ENCODE measurements around the gene BRF1.

BRF1 gene

GRCh38 chr14:105256292-105256960 lies 44.4 kb downstream of the BRF1 start:
- Histone ChIP-seq H3K4me3 (ENCODE audit: low read length in 2 of 2) (no peak overlapping the region), H3K27ac (ENCODE audit: low read length) (no peak overlapping the region), H3K4me1 (ENCODE audit: control insufficient read depth, insufficient read depth, low read length) (no peaks in the 10 kb centered on the region), H3K9me3 (ENCODE audit: control insufficient read depth in 2 of 2, low read length in 2 of 2) (no peaks in the 10 kb centered on the region), H3K9ac (ENCODE audit: low read length in 2 of 2) (no peak overlapping the region), H3K27me3 (ENCODE audit: control insufficient read depth in 1 of 2, insufficient read depth in 2 of 2, low read length in 2 of 2) (no peaks in the 10 kb centered on the region), H3K36me3 (ENCODE audit: control insufficient read depth in 2 of 2, insufficient read depth in 2 of 2, low read length in 2 of 2) (peaks cover 10 to 18% of the 10 kb centered on the region in 2 donors)

- no peaks in the 10 kb centered on the region for H3K27me3 ChIP-seq (ENCODE audit: control insufficient read depth in 1 of 2, insufficient read depth in 2 of 2, low read length in 2 of 2)
- H3K4me1 ChIP-seq (ENCODE audit: control insufficient read depth, insufficient read depth, low read length) = peaks cover 4% of the 10 kb centered on the region
- peaks cover 17 to 27% of the 10 kb centered on the region in 2 donors for H3K36me3 ChIP-seq (ENCODE audit: control insufficient read depth in 2 of 2, insufficient read depth in 2 of 2, low read length in 2 of 2)
- no peaks in the 10 kb centered on the region for H3K9me3 ChIP-seq (ENCODE audit: control insufficient read depth in 2 of 2, low read length in 2 of 2)
- no peak overlapping the region for H3K9ac ChIP-seq (ENCODE audit: low read length in 2 of 2)
- H3K27ac ChIP-seq (ENCODE audit: low read length) = no peak overlapping the region
- no peak overlapping the region for H3K4me3 ChIP-seq (ENCODE audit: low read length in 2 of 2)
Observed at GRCh38 chr14:105255021-105255507, 45.7 kb downstream of the BRF1 start.

GRCh38 chr14:105253329-105253682 lies 47.5 kb downstream of the BRF1 start:
- Histone ChIP-seq H3K27me3 (ENCODE audit: control insufficient read depth in 1 of 2, insufficient read depth in 2 of 2, low read length in 2 of 2) (no peaks in the 10 kb centered on the region), H3K4me1 (ENCODE audit: control insufficient read depth, insufficient read depth, low read length) (peaks cover 15% of the 10 kb centered on the region), H3K36me3 (ENCODE audit: control insufficient read depth in 2 of 2, insufficient read depth in 2 of 2, low read length in 2 of 2) (peaks cover 16 to 28% of the 10 kb centered on the region in 2 donors), H3K9me3 (ENCODE audit: control insufficient read depth in 2 of 2, low read length in 2 of 2) (no peaks in the 10 kb centered on the region), H3K27ac (ENCODE audit: low read length) (no peak overlapping the region), H3K9ac (ENCODE audit: low read length in 2 of 2) (no peak overlapping the region), H3K4me3 (ENCODE audit: low read length in 2 of 2) (no peak overlapping the region)

DNA sequence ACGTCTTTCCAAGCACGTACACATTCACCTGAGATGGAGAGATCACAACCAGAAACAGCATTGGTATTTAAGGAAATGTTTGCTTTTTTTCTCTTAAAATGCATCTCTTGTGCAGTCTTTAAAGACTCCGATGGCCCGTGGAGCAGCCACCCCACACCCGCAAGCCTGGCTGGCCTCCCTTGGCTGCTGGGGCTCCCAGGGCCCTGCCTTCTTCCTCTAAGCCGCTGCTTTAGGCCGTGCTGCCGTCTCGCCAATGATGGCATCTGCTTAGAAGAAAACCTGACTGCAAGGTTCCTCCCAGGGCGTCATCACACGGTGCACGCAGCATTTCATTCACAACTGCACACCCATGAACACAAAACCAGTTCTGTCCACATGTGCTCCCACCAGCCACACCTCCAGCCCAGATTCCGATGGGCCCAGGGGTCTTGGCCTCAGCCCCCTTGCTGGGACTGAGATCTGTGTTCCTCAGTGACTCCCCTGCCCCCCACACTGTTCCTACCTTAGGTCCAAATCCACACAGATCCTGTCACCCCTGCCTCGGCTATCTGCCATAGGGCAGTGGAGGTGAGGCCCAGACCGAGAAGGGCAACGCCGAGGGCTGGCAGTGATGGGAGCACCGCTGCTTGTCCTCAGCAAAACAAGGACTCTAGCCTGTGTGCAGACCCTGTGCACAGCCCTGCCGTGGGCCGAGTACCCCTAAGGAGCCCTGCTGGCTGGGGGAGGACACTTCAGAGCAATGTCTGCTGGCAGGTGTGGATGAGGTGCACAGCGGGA lies 48.1 kb downstream of the BRF1 start:
- H3K4me1 ChIP-seq (ENCODE audit: control insufficient read depth, insufficient read depth, low read length) = peaks cover 20% of the 10 kb centered on the region
- no peak overlapping the region for H3K27ac ChIP-seq (ENCODE audit: low read length)
- H3K36me3 ChIP-seq (ENCODE audit: control insufficient read depth in 2 of 2, insufficient read depth in 2 of 2, low read length in 2 of 2) = peaks cover 16 to 28% of the 10 kb centered on the region in 2 donors

GRCh38 chr14:105251920-105252319 lies 48.9 kb downstream of the BRF1 start:
- H3K36me3 ChIP-seq (ENCODE audit: control insufficient read depth in 2 of 2, insufficient read depth in 2 of 2, low read length in 2 of 2) = peaks cover 16 to 28% of the 10 kb centered on the region in 2 donors
- H3K27me3 ChIP-seq (ENCODE audit: control insufficient read depth in 1 of 2, insufficient read depth in 2 of 2, low read length in 2 of 2) = no peaks in the 10 kb centered on the region
- no peak overlapping the region for H3K4me3 ChIP-seq (ENCODE audit: low read length in 2 of 2)
- H3K4me1 ChIP-seq (ENCODE audit: control insufficient read depth, insufficient read depth, low read length) = peaks cover 24% of the 10 kb centered on the region
- no peak overlapping the region for H3K9ac ChIP-seq (ENCODE audit: low read length in 2 of 2)
- no peaks in the 10 kb centered on the region for H3K9me3 ChIP-seq (ENCODE audit: control insufficient read depth in 2 of 2, low read length in 2 of 2)
- no peak overlapping the region for H3K27ac ChIP-seq (ENCODE audit: low read length)

More for the DNA sequence above, 48.1 kb downstream of the BRF1 start:
- Histone ChIP-seq H3K27me3 (ENCODE audit: control insufficient read depth in 1 of 2, insufficient read depth in 2 of 2, low read length in 2 of 2) (no peaks in the 10 kb centered on the region), H3K9ac (ENCODE audit: low read length in 2 of 2) (no peak overlapping the region), H3K4me3 (ENCODE audit: low read length in 2 of 2) (no peak overlapping the region), H3K9me3 (ENCODE audit: control insufficient read depth in 2 of 2, low read length in 2 of 2) (no peaks in the 10 kb centered on the region)

- Histone ChIP-seq H3K27me3 (ENCODE audit: control insufficient read depth in 1 of 2, insufficient read depth in 2 of 2, low read length in 2 of 2) (no peaks in the 10 kb centered on the region), H3K4me3 (ENCODE audit: low read length in 2 of 2) (no peak overlapping the region), H3K9ac (ENCODE audit: low read length in 2 of 2) (no peak overlapping the region), H3K27ac (ENCODE audit: low read length) (no peak overlapping the region), H3K4me1 (ENCODE audit: control insufficient read depth, insufficient read depth, low read length) (peaks cover 24% of the 10 kb centered on the region), H3K9me3 (ENCODE audit: control insufficient read depth in 2 of 2, low read length in 2 of 2) (no peaks in the 10 kb centered on the region), H3K36me3 (ENCODE audit: control insufficient read depth in 2 of 2, insufficient read depth in 2 of 2, low read length in 2 of 2) (peaks cover 14 to 26% of the 10 kb centered on the region in 2 donors)
Observed at GRCh38 chr14:105250986-105251385, 49.8 kb downstream of the BRF1 start.

DNA sequence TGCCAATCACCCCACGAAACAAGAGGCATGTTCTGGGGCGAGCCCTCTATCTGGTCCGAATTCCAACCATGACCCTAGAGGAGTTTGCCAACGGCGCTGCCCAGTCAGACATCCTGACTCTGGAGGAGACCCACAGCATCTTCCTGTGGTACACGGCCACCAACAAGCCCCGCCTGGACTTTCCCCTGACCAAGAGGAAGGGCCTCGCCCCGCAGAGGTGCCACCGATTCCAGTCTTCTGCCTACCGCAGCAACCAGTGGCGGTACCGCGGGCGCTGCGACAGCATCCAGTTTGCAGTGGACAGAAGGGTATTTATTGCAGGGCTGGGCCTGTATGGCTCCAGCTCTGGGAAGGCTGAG lies 50.8 kb downstream of the BRF1 start:
- Histone ChIP-seq H3K27ac (ENCODE audit: low read length) (no peak overlapping the region), H3K9ac (ENCODE audit: low read length in 2 of 2) (no peak overlapping the region), H3K4me1 (ENCODE audit: control insufficient read depth, insufficient read depth, low read length) (peaks cover 24% of the 10 kb centered on the region)

DNA sequence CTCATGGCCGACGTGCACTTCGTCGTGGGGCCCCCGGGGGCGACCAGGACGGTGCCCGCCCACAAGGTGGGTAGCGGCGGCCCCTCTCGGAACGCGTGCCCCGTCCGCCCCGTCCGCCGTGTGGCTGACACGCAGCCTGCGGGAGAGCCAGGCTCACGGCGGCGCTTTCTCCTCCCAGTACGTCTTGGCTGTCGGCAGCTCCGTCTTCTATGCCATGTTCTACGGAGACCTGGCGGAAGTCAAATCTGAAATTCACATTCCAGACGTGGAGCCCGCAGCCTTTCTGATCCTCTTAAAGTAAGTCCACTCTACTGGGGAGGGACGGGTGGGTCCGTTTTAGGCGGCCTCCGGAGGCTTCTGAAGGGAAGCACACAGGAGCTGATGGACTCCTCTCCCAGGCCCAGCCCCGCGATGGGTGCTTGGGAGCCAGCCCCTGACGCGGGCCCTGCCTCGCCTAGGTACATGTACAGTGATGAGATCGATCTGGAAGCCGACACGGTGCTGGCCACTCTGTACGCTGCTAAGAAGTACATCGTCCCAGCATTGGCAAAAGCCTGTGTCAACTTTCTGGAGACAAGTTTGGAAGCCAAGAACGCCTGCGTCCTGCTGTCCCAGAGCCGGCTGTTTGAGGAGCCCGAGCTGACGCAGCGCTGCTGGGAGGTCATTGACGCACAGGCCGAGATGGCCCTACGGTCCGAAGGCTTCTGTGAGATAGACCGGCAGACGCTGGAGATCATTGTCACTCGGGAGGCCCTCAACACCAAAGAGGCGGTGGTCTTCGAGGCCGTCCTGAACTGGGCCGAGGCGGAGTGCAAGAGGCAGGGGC lies 51.4 kb downstream of the BRF1 start:
- Histone ChIP-seq H3K9me3 (ENCODE audit: control insufficient read depth in 2 of 2, low read length in 2 of 2) (no peaks in the 10 kb centered on the region), H3K27ac (ENCODE audit: low read length) (peak overlapping the region; percentile 53), H3K36me3 (ENCODE audit: control insufficient read depth in 2 of 2, insufficient read depth in 2 of 2, low read length in 2 of 2) (peaks cover 14 to 26% of the 10 kb centered on the region in 2 donors), H3K4me1 (ENCODE audit: control insufficient read depth, insufficient read depth, low read length) (peaks cover 24% of the 10 kb centered on the region), H3K4me3 (ENCODE audit: low read length in 2 of 2) (peak overlapping the region; percentile 51 to 72), H3K9ac (ENCODE audit: low read length in 2 of 2) (peak overlapping the region in 1 of 2 donors; percentile 33), H3K27me3 (ENCODE audit: control insufficient read depth in 1 of 2, insufficient read depth in 2 of 2, low read length in 2 of 2) (no peaks in the 10 kb centered on the region)

More for the DNA sequence above, 50.8 kb downstream of the BRF1 start:
- Histone ChIP-seq H3K36me3 (ENCODE audit: control insufficient read depth in 2 of 2, insufficient read depth in 2 of 2, low read length in 2 of 2) (peaks cover 14 to 26% of the 10 kb centered on the region in 2 donors), H3K27me3 (ENCODE audit: control insufficient read depth in 1 of 2, insufficient read depth in 2 of 2, low read length in 2 of 2) (no peaks in the 10 kb centered on the region), H3K4me3 (ENCODE audit: low read length in 2 of 2) (no peak overlapping the region), H3K9me3 (ENCODE audit: control insufficient read depth in 2 of 2, low read length in 2 of 2) (no peaks in the 10 kb centered on the region)

- peak within 1 kb of the TSS; percentile 67 for H3K27ac ChIP-seq (ENCODE audit: low read length)
- H3K4me3 ChIP-seq (ENCODE audit: low read length in 2 of 2) = peak within 1 kb of the TSS; percentile 81 to 83
- H3K27me3 ChIP-seq (ENCODE audit: control insufficient read depth in 1 of 2, insufficient read depth in 2 of 2, low read length in 2 of 2) = no peaks in the 10 kb centered on the region
- peaks cover 14 to 22% of the 10 kb centered on the region in 2 donors for H3K36me3 ChIP-seq (ENCODE audit: control insufficient read depth in 2 of 2, insufficient read depth in 2 of 2, low read length in 2 of 2)
- H3K9ac ChIP-seq (ENCODE audit: low read length in 2 of 2) = peak within 1 kb of the TSS; percentile 47 to 55
- no peaks in the 10 kb centered on the region for H3K9me3 ChIP-seq (ENCODE audit: control insufficient read depth in 2 of 2, low read length in 2 of 2)
- H3K4me1 ChIP-seq (ENCODE audit: control insufficient read depth, insufficient read depth, low read length) = peaks cover 24% of the 10 kb centered on the region
Observed at GRCh38 chr14:105248368-105249181, 52.2 kb downstream of the BRF1 start, which contains the start of gene BTBD6. Gene BTBD6 (plus strand): TSS chr14:105248533. CDS start chr14:105248712, 179 bp downstream.

Data from stomach smooth muscle (tissue), 2 donors.